ENCODE measurements around the gene PLCXD3.

The PLCXD3 gene

DNA sequence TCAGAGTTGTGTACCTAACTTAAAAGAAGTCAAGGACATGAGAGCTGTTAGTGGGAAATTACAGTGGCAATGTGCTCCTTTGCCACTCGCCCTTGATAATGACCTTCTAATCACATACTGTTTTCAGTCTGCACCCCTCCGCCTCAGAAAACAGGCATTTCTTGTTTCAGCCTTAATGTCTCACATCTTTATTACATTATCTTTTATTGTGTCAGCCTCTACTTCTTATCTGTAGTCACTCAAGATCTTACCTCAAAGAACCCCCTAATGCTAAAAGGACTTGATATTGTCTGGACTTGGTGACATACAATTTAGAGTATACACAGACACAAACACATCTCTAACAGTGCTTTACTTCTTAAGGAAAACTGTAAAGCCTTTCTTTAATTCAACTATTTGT lies 97.9 kb downstream of the PLCXD3 start:
- no peak for DNase-seq

DNA sequence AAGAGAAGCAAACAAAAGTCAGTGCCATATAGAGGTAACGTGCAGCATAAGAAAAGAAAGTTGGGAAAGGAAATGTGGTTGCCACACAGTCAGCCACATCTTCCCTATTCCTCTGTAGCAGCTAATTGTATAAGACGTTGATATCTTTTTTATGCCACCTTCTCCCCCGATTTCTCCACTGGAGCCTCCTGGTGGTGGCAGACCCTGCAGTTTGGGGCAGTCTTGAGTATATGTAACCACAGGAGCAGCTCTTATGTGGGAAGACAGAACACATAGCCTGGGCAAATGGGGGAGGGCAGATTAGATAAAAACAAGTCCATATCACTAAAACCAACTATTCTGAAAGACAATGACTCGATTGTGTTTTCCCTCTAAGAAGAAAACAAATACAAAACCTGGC lies 99.7 kb downstream of the PLCXD3 start:
- DNase-seq, result no peak

DNA sequence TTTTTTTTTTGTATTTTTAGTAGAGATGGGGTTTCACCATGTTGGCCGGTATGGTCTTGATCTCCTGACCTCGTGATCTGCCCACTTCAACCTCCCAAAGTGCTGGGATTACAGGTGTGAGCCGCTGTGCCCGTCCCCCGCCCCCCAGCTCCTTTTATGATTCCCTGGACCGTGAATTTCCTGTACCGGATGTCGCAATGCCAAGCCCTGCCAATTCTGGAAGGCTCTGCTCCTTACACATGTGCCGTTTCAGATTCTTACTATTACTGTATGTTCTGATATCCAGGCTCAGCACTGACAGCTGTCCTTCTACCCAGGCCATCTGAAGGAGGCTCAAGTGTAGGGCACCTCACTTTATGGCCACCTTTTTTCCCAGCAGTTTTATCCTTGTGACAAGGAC lies 100.1 kb downstream of the PLCXD3 start:
- no peak for DNase-seq

- no peak for DNase-seq
Observed at GRCh38 chr5:41408676-41409443, 101.5 kb downstream of the PLCXD3 start.

DNA sequence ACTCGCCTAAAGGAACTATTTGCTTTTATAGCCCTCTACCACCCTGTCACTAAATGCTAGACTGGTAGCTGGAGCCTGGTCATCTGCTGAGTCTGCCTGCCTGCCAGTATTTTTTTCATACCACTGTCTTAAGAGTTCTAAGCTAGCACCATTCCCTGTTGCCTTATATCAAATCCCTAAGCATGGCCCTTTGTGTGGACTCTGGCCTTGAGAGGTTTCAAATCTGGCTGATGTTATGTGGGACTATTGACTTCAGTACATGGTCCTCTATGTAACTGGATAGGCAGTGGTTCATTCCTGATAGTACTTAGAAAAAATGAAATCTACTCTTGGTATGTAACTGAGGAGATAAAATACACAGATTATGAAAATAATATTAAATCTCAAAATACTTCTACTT lies 103.5 kb downstream of the PLCXD3 start:
- no peak for DNase-seq

- no peak for DNase-seq
Observed at GRCh38 chr5:41406424-41406823, 104.0 kb downstream of the PLCXD3 start.

- no peak for DNase-seq
Observed at GRCh38 chr5:41404757-41405156, 105.6 kb downstream of the PLCXD3 start.

DNA sequence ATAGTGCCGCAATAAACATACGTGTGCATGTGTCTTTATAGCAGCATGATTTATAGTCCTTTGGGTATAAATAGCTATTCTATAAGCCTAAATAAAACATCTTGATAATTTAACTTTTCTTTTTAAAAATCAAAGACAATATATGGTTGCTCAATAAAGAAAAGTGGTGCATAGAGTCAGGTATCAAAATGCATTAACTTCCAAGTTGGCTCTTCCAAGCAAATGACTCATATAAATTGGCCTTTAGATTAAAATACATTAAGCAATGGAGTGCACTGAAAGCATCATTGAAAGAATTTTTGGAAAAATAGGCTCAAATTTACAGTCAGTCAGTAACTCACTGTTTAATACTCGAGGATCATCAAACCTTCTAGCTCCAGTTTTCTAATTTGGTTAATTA lies 106.6 kb downstream of the PLCXD3 start:
- DNase-seq, result no peak

GRCh38 chr5:41402845-41403244 lies 107.6 kb downstream of the PLCXD3 start:
- DNase-seq, result no peak

GRCh38 chr5:41399839-41400238 lies 110.6 kb downstream of the PLCXD3 start:
- DNase-seq, result no peak

GRCh38 chr5:41392016-41392415 lies 118.4 kb downstream of the PLCXD3 start:
- no peak for DNase-seq

- no peak for DNase-seq
Observed at GRCh38 chr5:41374631-41375030, 135.8 kb downstream of the PLCXD3 start.

GRCh38 chr5:41373230-41373629 lies 137.2 kb downstream of the PLCXD3 start:
- no peak for DNase-seq

DNA sequence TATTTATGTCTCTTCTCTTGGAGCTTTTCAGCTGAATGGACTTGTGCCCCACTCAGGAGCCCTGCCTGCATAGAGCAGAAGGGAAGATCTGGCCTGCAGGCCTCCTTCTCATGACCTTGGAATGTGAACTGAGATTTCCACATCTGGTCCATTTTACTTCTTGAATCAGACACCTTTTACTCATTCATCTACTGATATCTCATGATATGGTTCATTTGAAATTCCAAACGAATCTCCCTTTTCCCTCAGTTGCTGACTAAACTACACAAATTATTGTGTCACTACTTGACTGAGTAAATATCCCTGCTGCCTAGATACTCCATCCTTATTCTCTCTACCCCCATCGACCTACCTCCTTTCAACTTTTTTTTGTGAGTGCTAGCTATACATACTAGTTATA lies 138.7 kb downstream of the PLCXD3 start:
- no peak for DNase-seq

DNA sequence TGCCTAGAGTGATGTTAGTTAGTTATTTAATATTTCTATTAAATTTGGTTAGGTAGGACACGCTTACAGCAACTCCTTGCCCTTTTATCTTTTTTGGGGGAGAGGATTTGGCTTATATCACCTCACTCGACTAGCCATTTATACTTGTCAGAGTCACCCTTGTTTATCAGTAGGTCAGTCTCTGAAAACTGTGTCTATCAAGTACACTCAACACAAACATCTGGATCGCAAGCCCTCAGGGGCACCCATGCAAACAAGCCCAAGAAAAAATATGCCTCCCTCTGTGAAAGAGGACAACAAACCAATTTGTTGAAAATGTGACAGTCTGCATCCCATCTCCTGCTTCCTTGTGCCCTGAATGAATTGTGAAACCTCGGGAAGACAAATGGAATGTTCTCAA lies 139.9 kb downstream of the PLCXD3 start:
- DNase-seq, result no peak

GRCh38 chr5:41369799-41370198 lies 140.6 kb downstream of the PLCXD3 start:
- DNase-seq, result no peak

- no peak for DNase-seq
Observed at GRCh38 chr5:41368158-41368557, 142.2 kb downstream of the PLCXD3 start.

- no peak for DNase-seq
Observed at GRCh38 chr5:41365369-41365768, 145.0 kb downstream of the PLCXD3 start.

DNA sequence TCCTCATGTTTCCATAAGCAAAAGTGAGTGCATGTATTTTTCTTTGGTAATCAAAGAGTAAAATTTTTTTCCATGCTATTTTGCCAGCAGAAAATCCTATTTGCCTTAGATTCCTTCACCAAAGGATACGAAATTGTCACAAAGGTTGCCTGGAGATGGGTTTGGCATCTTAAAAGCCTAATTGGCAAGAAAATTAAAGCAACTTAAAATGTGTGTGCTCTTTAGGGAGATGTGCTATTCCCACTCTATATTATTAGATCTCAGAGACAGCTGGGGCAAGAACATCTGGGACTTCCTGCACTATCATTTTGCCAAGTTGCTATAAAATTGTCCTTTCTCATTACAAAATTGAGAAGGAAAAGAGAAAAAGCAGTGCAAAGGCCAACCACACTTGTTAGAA lies 146.1 kb downstream of the PLCXD3 start:
- no peak for DNase-seq

GRCh38 chr5:41363343-41363986 lies 146.9 kb downstream of the PLCXD3 start:
- DNase-seq, result no peak

GRCh38 chr5:41356786-41357185 lies 153.6 kb downstream of the PLCXD3 start:
- DNase-seq, result no peak

DNA sequence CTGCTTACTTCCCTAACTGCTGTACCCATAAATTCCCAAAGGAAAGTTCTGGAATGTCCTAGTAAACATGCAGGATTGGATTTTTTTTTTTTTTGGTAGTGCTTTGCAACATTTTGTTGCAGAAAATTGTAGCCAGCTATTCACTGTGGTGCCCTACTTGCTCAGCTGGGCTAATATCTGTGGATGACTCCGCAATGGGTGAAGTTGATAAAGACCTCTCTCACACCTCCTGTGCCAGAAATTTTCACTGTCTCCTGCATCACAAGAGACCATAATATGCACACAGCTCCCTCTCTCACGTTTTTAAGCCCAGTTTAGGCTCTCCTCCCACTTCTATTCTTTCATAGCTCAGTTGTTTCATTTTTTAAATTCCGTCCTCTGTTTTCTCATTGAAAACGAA lies 160.6 kb downstream of the PLCXD3 start:
- no peak for DNase-seq

- DNase-seq, result no peak
Observed at GRCh38 chr5:41347569-41347968, 162.8 kb downstream of the PLCXD3 start.

DNA sequence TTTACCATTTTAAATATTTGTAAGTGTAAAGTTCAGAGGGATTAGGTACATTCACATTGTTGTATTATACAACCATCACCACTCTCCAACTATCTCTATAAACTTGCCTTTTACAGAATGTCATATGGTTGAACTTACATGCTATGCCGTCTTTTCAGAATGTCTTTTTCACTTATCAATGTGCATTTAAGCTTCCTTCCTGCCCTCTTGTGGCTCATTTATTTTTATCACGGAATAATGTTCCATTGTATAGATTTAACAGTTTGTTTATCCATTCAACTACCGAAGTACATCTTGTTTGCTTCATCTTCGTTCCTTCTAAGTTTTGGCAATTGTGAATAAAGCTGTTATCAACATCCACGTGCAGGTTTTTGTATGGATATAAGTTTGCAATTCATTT lies 163.8 kb downstream of the PLCXD3 start:
- DNase-seq, result no peak

GRCh38 chr5:41345295-41345694 lies 165.1 kb downstream of the PLCXD3 start:
- no peak for DNase-seq

Data from effector CD8-positive, alpha-beta T cell (primary cell).